HFF-Myc (cell line): ENCODE measurements around the gene EIF4E2.

Experiments
- DNase-seq: peaks from one replicate; pipeline ENCODE4 v3.0.0-alpha.2; 2011; ENCODE audit warnings: low read depth; ENCODE audit errors: extremely low read depth
- H3K4me3 ChIP-seq: replicated peaks from 2 replicates; pipeline ENCODE4 v1.5.1; 2011; ENCODE audit warnings: low read depth, mild to moderate bottlenecking, control low read depth, low read length
- TF ChIP-seq, protein P1 (sequence below): IDR thresholded peaks from 2 replicates; pipeline ENCODE4 v1.5.1; 2012; ENCODE audit warnings: mild to moderate bottlenecking, low read depth, low read length, control low read depth; ENCODE audit errors: missing control alignments

The EIF4E2 gene

DNA sequence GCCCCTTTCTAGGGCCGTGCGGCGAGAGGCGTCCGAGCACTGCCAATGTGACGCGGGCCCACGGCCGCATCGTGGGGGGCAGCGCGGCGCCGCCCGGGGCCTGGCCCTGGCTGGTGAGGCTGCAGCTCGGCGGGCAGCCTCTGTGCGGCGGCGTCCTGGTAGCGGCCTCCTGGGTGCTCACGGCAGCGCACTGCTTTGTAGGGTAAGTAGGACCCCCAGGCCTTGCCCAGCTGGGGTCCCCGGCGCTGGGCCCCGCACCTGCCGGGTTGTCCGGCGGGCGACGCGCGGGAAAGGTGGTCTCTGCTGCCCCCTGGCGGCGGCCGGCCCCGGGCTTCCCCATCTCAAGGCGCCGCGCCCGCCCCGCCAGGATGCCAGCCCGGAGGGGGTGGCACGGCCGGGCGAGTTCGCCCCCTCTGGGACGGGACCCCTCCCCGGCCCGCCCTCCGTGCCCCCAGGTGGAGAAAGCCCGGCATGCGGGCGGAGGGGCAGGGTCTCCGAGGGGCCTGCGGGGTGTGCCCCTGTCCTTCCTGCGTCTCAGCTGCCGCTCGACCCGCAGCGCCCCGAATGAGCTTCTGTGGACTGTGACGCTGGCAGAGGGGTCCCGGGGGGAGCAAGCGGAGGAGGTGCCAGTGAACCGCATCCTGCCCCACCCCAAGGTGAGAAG is 28.4 kb upstream of the EIF4E2 start:
- no peak for DNase-seq

DNA sequence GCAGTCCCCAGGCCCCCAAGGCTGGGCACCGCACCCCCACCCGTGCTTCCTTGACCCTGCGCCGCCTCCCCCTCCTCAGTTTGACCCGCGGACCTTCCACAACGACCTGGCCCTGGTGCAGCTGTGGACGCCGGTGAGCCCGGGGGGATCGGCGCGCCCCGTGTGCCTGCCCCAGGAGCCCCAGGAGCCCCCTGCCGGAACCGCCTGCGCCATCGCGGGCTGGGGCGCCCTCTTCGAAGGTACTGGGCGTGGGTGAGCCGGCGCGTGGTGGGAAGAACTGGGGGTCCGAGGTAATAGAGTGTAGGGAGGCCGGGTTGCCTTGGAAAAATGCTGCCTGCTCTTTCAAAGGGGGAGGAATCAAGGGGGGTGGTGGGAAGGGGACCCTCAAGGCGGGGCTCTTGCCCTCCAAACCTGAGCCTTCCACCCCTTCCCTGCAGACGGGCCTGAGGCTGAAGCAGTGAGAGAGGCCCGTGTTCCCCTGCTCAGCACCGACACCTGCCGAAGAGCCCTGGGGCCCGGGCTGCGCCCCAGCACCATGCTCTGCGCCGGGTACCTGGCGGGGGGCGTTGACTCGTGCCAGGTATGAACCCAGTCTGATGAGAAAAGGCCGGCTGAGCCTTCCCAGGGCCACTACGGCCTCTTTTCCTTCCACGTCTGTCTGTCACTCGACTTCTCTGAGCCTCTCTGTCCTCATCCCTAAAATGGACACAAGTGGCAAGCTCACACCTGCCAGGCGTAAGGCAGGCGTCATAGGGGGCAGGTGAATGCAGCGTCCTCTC is 27.7 kb upstream of the EIF4E2 start:
- DNase-seq = no peak
- no peak overlapping the region for H3K4me3 ChIP-seq
- TF ChIP-seq, protein P1, sequence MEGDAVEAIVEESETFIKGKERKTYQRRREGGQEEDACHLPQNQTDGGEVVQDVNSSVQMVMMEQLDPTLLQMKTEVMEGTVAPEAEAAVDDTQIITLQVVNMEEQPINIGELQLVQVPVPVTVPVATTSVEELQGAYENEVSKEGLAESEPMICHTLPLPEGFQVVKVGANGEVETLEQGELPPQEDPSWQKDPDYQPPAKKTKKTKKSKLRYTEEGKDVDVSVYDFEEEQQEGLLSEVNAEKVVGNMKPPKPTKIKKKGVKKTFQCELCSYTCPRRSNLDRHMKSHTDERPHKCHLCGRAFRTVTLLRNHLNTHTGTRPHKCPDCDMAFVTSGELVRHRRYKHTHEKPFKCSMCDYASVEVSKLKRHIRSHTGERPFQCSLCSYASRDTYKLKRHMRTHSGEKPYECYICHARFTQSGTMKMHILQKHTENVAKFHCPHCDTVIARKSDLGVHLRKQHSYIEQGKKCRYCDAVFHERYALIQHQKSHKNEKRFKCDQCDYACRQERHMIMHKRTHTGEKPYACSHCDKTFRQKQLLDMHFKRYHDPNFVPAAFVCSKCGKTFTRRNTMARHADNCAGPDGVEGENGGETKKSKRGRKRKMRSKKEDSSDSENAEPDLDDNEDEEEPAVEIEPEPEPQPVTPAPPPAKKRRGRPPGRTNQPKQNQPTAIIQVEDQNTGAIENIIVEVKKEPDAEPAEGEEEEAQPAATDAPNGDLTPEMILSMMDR = no peak

More for the DNA sequence above, 28.4 kb upstream of the EIF4E2 start:
- H3K4me3 ChIP-seq = no peak overlapping the region
- TF ChIP-seq, protein P1 = peak; percentile 63

DNA sequence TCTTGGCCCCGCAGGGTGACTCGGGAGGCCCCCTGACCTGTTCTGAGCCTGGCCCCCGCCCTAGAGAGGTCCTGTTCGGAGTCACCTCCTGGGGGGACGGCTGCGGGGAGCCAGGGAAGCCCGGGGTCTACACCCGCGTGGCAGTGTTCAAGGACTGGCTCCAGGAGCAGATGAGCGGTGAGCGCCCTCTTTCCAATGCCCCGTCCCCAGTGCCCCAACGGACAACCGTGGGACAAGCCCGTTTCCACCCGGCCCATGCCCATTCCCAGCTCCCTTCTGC is 27.1 kb upstream of the EIF4E2 start:
- DNase-seq = no peak
- H3K4me3 ChIP-seq = no peak overlapping the region
- TF ChIP-seq, protein P1 = no peak

DNA sequence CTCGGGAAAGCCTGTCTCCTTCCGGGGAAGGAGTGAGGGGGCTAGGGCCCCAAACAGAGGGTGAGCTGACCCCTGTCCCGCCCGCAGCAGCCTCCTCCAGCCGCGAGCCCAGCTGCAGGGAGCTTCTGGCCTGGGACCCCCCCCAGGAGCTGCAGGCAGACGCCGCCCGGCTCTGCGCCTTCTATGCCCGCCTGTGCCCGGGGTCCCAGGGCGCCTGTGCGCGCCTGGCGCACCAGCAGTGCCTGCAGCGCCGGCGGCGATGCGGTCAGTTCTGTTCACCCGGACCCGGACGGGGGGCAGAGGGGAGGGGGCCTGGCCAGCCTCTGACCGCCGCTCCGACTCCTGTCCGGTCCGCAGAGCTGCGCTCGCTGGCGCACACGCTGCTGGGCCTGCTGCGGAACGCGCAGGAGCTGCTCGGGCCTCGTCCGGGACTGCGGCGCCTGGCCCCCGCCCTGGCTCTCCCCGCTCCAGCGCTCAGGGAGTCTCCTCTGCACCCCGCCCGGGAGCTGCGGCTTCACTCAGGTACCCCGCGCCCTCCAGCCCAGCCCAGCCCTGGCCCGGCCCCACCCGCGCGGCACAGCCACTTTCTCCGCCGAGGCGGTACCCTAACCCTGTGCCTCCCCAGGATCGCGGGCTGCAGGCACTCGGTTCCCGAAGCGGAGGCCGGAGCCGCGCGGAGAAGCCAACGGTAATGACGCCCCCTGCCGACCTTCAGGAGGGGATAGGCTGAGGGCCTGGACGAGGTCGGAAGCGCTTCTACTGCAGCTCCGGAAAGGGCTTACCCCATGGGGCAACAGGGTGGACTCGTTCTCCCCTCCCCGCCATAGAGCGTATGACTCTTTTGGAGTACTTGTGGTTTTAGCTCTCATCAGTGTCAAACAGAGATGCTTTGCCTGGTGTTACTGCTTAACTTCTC is 26.5 kb upstream of the EIF4E2 start:
- no peak for DNase-seq
- H3K4me3 ChIP-seq = 0 out of 2 replicates have a peak overlapping the region, but pooled peaks have one; percentile 9

DNA sequence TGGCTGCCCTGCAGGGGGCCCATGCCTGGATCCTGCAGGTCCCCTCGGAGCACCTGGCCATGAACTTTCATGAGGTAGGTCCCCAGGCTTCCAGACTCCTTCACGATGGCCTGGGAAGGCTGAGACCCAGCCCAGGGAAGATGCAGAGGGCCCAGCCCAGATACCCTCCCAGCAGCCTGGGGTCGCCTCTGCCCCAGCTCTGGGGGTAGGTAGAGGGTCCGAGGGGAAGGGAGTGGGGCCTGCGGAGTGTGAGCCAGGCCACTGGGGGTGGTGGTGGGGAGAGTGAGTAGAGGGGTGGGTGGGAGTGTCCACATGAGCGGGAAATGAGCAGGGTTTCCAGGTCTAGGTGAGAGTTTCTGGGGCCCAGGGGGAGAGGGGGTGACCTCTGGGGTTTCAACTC is 25.7 kb upstream of the EIF4E2 start:
- no peak for DNase-seq
- H3K4me3 ChIP-seq = no peak overlapping the region
- TF ChIP-seq, protein P1 = no peak

More for the DNA sequence above, 26.5 kb upstream of the EIF4E2 start:
- TF ChIP-seq, protein P1 = peak; percentile 39

DNA sequence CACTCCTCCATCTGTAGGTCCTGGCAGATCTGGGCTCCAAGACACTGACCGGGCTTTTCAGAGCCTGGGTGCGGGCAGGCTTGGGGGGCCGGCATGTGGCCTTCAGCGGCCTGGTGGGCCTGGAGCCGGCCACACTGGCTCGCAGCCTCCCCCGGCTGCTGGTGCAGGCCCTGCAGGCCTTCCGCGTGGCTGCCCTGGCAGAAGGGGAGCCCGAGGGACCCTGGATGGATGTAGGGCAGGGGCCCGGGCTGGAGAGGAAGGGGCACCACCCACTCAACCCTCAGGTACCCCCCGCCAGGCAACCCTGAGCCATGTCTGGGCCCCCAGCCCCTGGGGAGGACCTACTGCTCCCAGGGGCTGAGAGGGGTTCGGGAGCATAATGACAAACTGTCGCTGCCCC is 25.3 kb upstream of the EIF4E2 start:
- TF ChIP-seq, protein P1 = no peak
- no peak for DNase-seq
- no peak overlapping the region for H3K4me3 ChIP-seq
